GM21447 (cell line): Measurements from ENCODE around the gene SVEP1.
"Not testable (repeated sequence)": the region's sequence is repeated elsewhere in the genome, so short reads cannot be mapped to it uniquely, and the experiment has no call there.

ENCODE experiments used
- ATAC-seq: cut with Tn5 transposase; IDR thresholded peaks from one replicate; pipeline ENCODE4 v1.9.1; 2021; ENCODE audit not compliant: unreplicated experiment

The SVEP1 gene

GRCh38 chr9:110451726-110452125, 127.8 kb downstream of the SVEP1 start:
- no peak for ATAC-seq

GRCh38 chr9:110447476-110447875, 132.1 kb downstream of the SVEP1 start:
- no peak for ATAC-seq

GRCh38 chr9:110446171-110446570, 133.4 kb downstream of the SVEP1 start:
- ATAC-seq, result no peak

- ATAC-seq, result no peak
Observed at GRCh38 chr9:110444911-110445310, 134.6 kb downstream of the SVEP1 start.

- ATAC-seq, result no peak
Observed at GRCh38 chr9:110443866-110444220, 135.7 kb downstream of the SVEP1 start.

GRCh38 chr9:110443146-110443865, 136.2 kb downstream of the SVEP1 start:
- no peak for ATAC-seq

- ATAC-seq, result no peak
Observed at GRCh38 chr9:110440796-110441195, 138.7 kb downstream of the SVEP1 start.

- ATAC-seq, result no peak
Observed at GRCh38 chr9:110440172-110440571, 139.4 kb downstream of the SVEP1 start.

- no peak for ATAC-seq
Observed at GRCh38 chr9:110432253-110432652, 147.3 kb downstream of the SVEP1 start.

- ATAC-seq, result no peak
Observed at GRCh38 chr9:110429453-110429852, 150.1 kb downstream of the SVEP1 start.

GRCh38 chr9:110427497-110428104, 151.9 kb downstream of the SVEP1 start:
- peak; percentile 66 for ATAC-seq

GRCh38 chr9:110426052-110426709, 153.4 kb downstream of the SVEP1 start:
- no peak for ATAC-seq

- ATAC-seq, result no peak
Observed at GRCh38 chr9:110414471-110414870, 165.1 kb downstream of the SVEP1 start.

GRCh38 chr9:110410961-110411360, 168.6 kb downstream of the SVEP1 start:
- no peak for ATAC-seq

- ATAC-seq, result no peak
Observed at GRCh38 chr9:110408598-110408997, 170.9 kb downstream of the SVEP1 start.

- no peak for ATAC-seq
Observed at GRCh38 chr9:110405858-110406443, 173.6 kb downstream of the SVEP1 start.

- no peak for ATAC-seq
Observed at GRCh38 chr9:110404473-110404872, 175.1 kb downstream of the SVEP1 start.

GRCh38 chr9:110399983-110400382, 179.6 kb downstream of the SVEP1 start:
- no peak for ATAC-seq

GRCh38 chr9:110398992-110399391, 180.5 kb downstream of the SVEP1 start:
- ATAC-seq, result not testable (repeated sequence)

- no peak for ATAC-seq
Observed at GRCh38 chr9:110391826-110392485, 187.6 kb downstream of the SVEP1 start.

- no peak for ATAC-seq
Observed at GRCh38 chr9:110389148-110389750, 190.3 kb downstream of the SVEP1 start.
